Measurements from ENCODE around the gene CD8B. TPM values are rescaled to one million over a fixed set of nuclear protein-coding genes. Genes with fewer than 3 reads are reported as not detected.

Gene CD8B
- total RNA-seq, 2 donors from 2014 or later, result 71.2 to 79.3 TPM

- no peaks in the 10 kb centered on the region for H3K9me3 Mint-ChIP-seq
- peak overlapping the region; percentile 85 to 89 for H3K4me3 Mint-ChIP-seq
- peaks cover 33% of the 10 kb centered on the region for H3K4me1 Mint-ChIP-seq (ENCODE audit: low read depth)
These were observed 54.6 kb downstream of the CD8B start for GRCh38 chr2:86807133-86807467.

GRCh38 chr2:86806059-86806857 lies 55.4 kb downstream of the CD8B start:
- H3K9me3 Mint-ChIP-seq, result no peaks in the 10 kb centered on the region
- DNase-seq (no peak), ATAC-seq (replicated peaks in 1 of 2) (no peak)
- no peaks in the 10 kb centered on the region for H3K36me3 Mint-ChIP-seq (ENCODE audit: insufficient read depth in 2 of 2)
- peaks cover 20% of the 10 kb centered on the region for H3K27me3 Mint-ChIP-seq (ENCODE audit: low read depth)
- H3K4me3 Mint-ChIP-seq, result peak overlapping the region; percentile 85 to 89
- H3K27ac Mint-ChIP-seq, result peak overlapping the region; percentile 80
- H3K4me1 Mint-ChIP-seq (ENCODE audit: low read depth), result peaks cover 33% of the 10 kb centered on the region

More at GRCh38 chr2:86807133-86807467, 54.6 kb downstream of the CD8B start:
- Mint-ChIP-seq H3K36me3 (ENCODE audit: insufficient read depth in 2 of 2) (no peaks in the 10 kb centered on the region), H3K27me3 (ENCODE audit: low read depth) (peaks cover 20% of the 10 kb centered on the region), H3K27ac (peak overlapping the region; percentile 54)
- ATAC-seq (replicated peaks in 1 of 2) (peak in 1 of 2 donors; percentile 1), DNase-seq (no peak)

DNA sequence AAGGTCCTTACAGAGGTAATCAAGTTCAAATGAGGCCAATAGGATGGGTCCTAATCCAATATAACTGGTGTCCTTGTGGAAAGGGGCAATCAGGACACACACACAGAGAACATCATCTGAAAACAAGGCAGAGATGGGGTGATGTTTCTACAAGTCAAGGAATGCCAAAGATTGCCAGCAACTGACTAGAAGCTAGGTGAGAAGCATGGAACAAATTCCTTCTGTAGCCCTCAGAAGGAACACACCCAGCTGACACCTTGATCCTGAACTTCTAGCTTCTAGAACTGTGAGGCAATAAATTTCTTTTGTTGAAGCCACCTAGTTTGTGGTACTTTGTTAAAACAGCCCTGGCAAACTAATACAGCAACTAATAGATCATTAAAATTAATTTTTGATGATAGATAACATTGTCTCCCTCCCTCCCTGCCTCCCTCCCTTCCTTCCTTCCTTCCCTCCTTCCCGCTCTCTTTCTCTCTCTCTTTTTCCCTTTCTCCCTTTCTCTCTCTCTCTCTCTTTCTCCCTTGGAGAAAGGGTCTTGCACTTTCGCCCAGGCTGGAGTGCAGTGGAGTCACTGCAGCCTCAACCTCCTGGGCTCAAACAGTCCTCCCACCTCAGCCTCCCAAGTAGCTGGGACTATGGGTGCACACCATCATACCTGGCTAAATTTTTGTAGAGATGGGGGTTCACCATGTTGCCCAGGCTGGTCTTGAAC lies 60.7 kb downstream of the CD8B start:
- ATAC-seq (replicated peaks in 1 of 2) (no peak), DNase-seq (no peak)
- Mint-ChIP-seq H3K27me3 (ENCODE audit: low read depth) (no peaks in the 10 kb centered on the region), H3K4me1 (ENCODE audit: low read depth) (peaks cover 4% of the 10 kb centered on the region), H3K9me3 (peaks cover 10 to 14% of the 10 kb centered on the region in 2 donors), H3K27ac (no peak overlapping the region), H3K36me3 (ENCODE audit: insufficient read depth in 2 of 2) (peaks cover 15% of the 10 kb centered on the region in 2 donors), H3K4me3 (no peak overlapping the region)

GRCh38 chr2:86794861-86795260 lies 66.8 kb downstream of the CD8B start:
- ATAC-seq (replicated peaks in 1 of 2) (peak in 1 of 2 donors; percentile 44), DNase-seq (peak in 1 of 2 donors; percentile 27)
- Mint-ChIP-seq H3K27me3 (ENCODE audit: low read depth) (peaks cover 27% of the 10 kb centered on the region), H3K4me1 (ENCODE audit: low read depth) (peaks cover 40% of the 10 kb centered on the region), H3K4me3 (peak overlapping the region; percentile 38 to 54), H3K36me3 (ENCODE audit: insufficient read depth in 2 of 2) (peaks cover 26% of the 10 kb centered on the region in 2 donors), H3K9me3 (peaks cover 16 to 23% of the 10 kb centered on the region in 2 donors), H3K27ac (no peak overlapping the region)

DNA sequence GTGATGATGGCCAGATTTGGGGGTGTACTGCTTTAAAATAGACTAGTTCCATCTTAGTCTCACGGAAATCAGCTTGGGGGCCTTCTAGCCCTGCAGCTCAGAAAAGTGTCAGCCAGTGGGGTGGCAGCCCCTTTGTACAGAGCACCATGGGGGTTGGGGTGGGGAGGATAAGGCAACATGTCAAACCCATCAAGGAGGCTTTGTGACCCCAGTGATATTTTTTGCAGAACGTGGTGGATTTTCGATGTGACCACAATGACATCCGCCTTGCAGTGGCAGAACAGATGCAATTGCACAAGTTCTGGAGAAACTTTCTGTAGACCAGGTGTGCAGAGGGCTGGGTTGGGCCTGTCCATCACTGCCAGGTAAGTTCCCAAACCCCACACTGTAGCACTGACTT lies 67.9 kb downstream of the CD8B start:
- H3K4me3 Mint-ChIP-seq, result peak overlapping the region; percentile 54 to 76
- peaks cover 31% of the 10 kb centered on the region for H3K27me3 Mint-ChIP-seq (ENCODE audit: low read depth)
- DNase-seq, result peak in 1 of 2 donors; percentile 31
- H3K9me3 Mint-ChIP-seq, result peaks cover 16 to 23% of the 10 kb centered on the region in 2 donors
- ATAC-seq (replicated peaks in 1 of 2), result peak in 1 of 2 donors; percentile 13
- no peak overlapping the region for H3K27ac Mint-ChIP-seq
- H3K4me1 Mint-ChIP-seq (ENCODE audit: low read depth), result peaks cover 40% of the 10 kb centered on the region
- H3K36me3 Mint-ChIP-seq (ENCODE audit: insufficient read depth in 2 of 2), result peaks cover 27 to 28% of the 10 kb centered on the region in 2 donors

DNA sequence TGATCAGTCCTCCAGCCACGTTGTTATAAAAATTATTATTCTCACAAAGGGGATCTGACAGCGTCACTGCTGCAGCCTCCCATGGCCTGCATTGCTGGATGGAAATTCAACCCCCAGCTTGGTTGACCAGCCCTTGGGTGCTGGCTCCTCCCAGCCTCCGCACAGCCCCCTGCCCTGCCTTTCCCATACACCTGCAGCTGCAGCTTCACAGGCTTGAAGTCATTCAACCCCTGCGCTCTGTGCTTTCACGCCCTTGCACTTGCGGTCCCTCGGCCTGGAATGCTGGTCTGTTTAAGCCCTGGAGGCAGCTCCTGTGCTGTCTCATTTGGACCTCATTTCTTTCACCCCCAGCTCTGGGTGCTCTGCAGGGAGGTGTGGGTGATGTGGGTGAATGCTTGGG lies 70.1 kb downstream of the CD8B start:
- ATAC-seq (replicated peaks in 1 of 2) (peak; percentile 1), DNase-seq (no peak)
- H3K27ac Mint-ChIP-seq, result peak overlapping the region; percentile 86
- H3K4me1 Mint-ChIP-seq (ENCODE audit: low read depth), result peaks cover 46% of the 10 kb centered on the region
- H3K4me3 Mint-ChIP-seq, result peak overlapping the region; percentile 83 to 85
- H3K36me3 Mint-ChIP-seq (ENCODE audit: insufficient read depth in 2 of 2), result peaks cover 24% of the 10 kb centered on the region in 2 donors
- H3K9me3 Mint-ChIP-seq, result peaks cover 9 to 15% of the 10 kb centered on the region in 2 donors
- peaks cover 46% of the 10 kb centered on the region for H3K27me3 Mint-ChIP-seq (ENCODE audit: low read depth)

DNA sequence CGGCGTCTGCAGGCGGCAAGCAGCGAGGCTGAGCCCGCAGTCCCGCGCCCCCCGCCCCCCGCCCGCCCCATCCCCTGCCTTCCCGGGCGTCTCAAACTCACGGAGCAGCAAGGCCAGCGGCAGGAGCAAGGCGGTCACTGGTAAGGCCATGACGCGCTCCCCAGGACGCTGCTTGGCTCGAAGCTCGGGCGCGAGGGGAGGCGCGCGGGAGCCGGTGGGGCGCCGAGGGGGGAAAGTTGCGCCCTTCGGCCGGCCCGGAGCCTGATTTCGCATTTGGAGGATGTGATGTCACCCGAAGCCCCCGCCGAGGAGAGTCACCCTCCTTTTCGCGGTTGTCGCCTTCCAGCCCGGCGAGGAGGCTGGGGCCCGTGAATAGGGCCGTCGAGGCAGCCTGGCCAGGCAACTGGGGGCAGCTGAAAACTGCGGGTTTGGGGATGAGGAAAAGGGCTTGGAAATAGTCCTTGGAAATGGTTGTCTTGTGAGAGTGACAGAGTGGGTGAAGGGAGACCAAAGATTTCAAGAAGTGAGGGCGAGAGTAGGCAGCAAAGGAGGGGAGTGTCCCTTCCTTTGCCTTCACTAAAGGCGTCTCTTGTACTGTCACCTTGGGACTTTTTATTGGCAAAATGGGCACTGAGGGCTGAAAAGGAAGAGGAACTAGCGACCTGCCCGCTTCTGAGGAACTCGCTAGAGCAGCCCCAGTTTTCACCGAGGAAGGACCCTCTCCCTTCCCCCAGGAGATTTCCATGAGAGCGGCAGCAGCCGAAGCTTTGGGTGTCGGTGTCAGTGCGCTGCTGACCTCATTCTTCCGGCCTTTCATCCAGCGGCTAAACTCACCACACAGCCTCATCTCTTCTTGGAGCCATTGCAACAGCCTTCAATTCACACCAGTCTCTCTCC lies 70.8 kb downstream of the CD8B start, which contains the start of gene CD8A:
Gene CD8A, minus strand, starts transcription at position 238 of the 897 bp plus-strand sequence. Its CDS starts 88 bp downstream, at position 150.
- DNase-seq (peak; percentile 68 to 76), ATAC-seq (replicated peaks in 1 of 2) (peak; percentile 49 to 53)
- Mint-ChIP-seq H3K36me3 (ENCODE audit: insufficient read depth in 2 of 2) (peaks cover 18 to 19% of the 10 kb centered on the region in 2 donors), H3K9me3 (peaks cover 6 to 8% of the 10 kb centered on the region in 2 donors), H3K27me3 (ENCODE audit: low read depth) (peaks cover 46% of the 10 kb centered on the region), H3K4me3 (peak within 1 kb of the TSS; percentile 83 to 85), H3K27ac (peak within 1 kb of the TSS; percentile 86), H3K4me1 (ENCODE audit: low read depth) (peaks cover 47% of the 10 kb centered on the region)

GRCh38 chr2:86790134-86790675 lies 71.5 kb downstream of the CD8B start:
- peaks cover 11 to 13% of the 10 kb centered on the region in 2 donors for H3K36me3 Mint-ChIP-seq (ENCODE audit: insufficient read depth in 2 of 2)
- DNase-seq (peak; percentile 35 to 39), ATAC-seq (replicated peaks in 1 of 2) (no peak)
- H3K27ac Mint-ChIP-seq, result peak overlapping the region; percentile 84
- peak overlapping the region; percentile 79 to 83 for H3K4me3 Mint-ChIP-seq
- peaks cover 3% of the 10 kb centered on the region in 2 donors for H3K9me3 Mint-ChIP-seq
- peaks cover 54% of the 10 kb centered on the region for H3K4me1 Mint-ChIP-seq (ENCODE audit: low read depth)
- peaks cover 46% of the 10 kb centered on the region for H3K27me3 Mint-ChIP-seq (ENCODE audit: low read depth)

DNA sequence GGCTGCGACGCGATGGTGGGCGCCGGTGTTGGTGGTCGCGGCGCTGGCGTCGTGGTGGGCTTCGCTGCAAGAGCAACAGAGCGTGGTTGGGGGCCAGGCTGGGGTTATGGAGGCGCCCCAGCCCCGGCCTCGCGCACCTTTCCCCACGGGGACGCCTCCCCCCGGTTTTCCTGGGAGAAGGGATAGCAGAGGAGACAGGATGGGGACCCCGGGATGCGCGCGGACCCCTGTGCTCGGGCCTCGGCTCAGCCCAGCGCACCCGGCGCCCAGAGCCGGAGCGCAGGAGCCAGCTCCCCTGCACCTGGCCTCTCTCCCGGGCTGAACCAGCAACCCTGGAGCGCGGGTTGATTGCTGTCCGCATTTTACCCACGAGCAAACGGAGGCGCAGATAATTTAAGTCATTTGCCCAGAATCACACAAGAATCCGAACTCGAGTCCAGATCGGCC lies 72.0 kb downstream of the CD8B start:
- Mint-ChIP-seq H3K4me3 (peak overlapping the region; percentile 79 to 83), H3K4me1 (ENCODE audit: low read depth) (peaks cover 54% of the 10 kb centered on the region), H3K9me3 (no peaks in the 10 kb centered on the region), H3K27ac (peak overlapping the region; percentile 84), H3K27me3 (ENCODE audit: low read depth) (peaks cover 46% of the 10 kb centered on the region), H3K36me3 (ENCODE audit: insufficient read depth in 2 of 2) (peaks cover 8 to 9% of the 10 kb centered on the region in 2 donors)
- ATAC-seq (replicated peaks in 1 of 2) (no peak), DNase-seq (peak in 1 of 2 donors; percentile 13)

GRCh38 chr2:86788881-86789686 lies 72.6 kb downstream of the CD8B start:
- Mint-ChIP-seq H3K9me3 (no peaks in the 10 kb centered on the region), H3K27ac (peak overlapping the region; percentile 78), H3K36me3 (ENCODE audit: insufficient read depth in 2 of 2) (peaks cover 8 to 11% of the 10 kb centered on the region in 2 donors), H3K4me3 (peak overlapping the region; percentile 79 to 83), H3K4me1 (ENCODE audit: low read depth) (peaks cover 53% of the 10 kb centered on the region), H3K27me3 (ENCODE audit: low read depth) (peaks cover 46% of the 10 kb centered on the region)
- DNase-seq, result peak; percentile 49 to 59
- ATAC-seq (replicated peaks in 1 of 2), result no peak

DNA sequence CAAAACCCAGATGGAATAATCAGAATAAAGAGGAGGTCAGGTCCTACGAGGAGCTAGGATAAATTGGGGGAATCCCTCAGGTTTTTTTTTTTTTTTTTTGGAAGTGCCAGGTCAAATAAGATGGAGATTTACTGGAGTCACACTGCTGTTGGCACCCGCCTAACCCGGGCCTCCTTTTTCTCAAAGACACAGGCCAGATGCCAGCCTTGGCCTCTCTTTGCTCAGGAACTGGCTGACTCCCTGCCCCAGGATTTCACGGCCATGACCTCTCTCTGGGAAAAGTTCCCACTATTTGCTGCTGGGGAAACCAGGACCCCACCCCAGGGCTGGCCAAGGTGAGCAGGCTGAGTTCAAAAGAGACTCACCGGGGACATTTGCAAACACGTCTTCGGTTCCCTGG lies 73.5 kb downstream of the CD8B start:
- ATAC-seq (replicated peaks in 1 of 2) (no peak), DNase-seq (no peak)
- Mint-ChIP-seq H3K36me3 (ENCODE audit: insufficient read depth in 2 of 2) (peaks cover 8 to 11% of the 10 kb centered on the region in 2 donors), H3K4me1 (ENCODE audit: low read depth) (peaks cover 53% of the 10 kb centered on the region), H3K4me3 (peak overlapping the region; percentile 79 to 83), H3K9me3 (no peaks in the 10 kb centered on the region), H3K27ac (peak overlapping the region; percentile 88), H3K27me3 (ENCODE audit: low read depth) (peaks cover 37% of the 10 kb centered on the region)

All from activated T-cell treated with anti-CD3 and anti-CD28 coated beads, Interleukin-2, amount 50 U/mL, for 72 hours (primary cell).